Ascending aorta (tissue), 2 donors: Measurements from ENCODE around the gene BPIFA1. TPM values are rescaled to one million over a fixed set of nuclear protein-coding genes. Genes with fewer than 3 reads are reported as not detected.

Source experiments
- DNase-seq, 2 donors: peaks; one replicate each; pipeline ENCODE4 v3.0.0-alpha.2; 2019; ENCODE audit warnings: low spot score in 2 of 2
- H3K27ac ChIP-seq, 2 donors: fragments of 200-600 bp; sonication (generic); one replicate each; pipeline ENCODE4 v1.5.1; 2016 to 2017; ENCODE audit warnings: mild to moderate bottlenecking in 1 of 2
- H3K27me3 ChIP-seq: fragments of 200-600 bp; sonication (generic); one replicate; pipeline ENCODE4 v1.5.1; 2017
- H3K36me3 ChIP-seq, 2 donors: fragments of 200-600 bp; sonication (generic); one replicate each; pipeline ENCODE4 v1.5.1; 2016
- H3K4me1 ChIP-seq, 2 donors: fragments of 200-600 bp; sonication (generic); one replicate each; pipeline ENCODE4 v1.5.1; 2016 to 2017; ENCODE audit warnings: mild to moderate bottlenecking in 1 of 2
- H3K4me3 ChIP-seq, 2 donors: fragments of 200-600 bp; sonication (generic); one replicate each; pipeline ENCODE4 v1.5.1; 2016 to 2017; ENCODE audit warnings: mild to moderate bottlenecking in 1 of 2
- H3K9me3 ChIP-seq, 2 donors: fragments of 200-600 bp; sonication (generic); one replicate each; pipeline ENCODE4 v1.5.1; 2016
- CTCF ChIP-seq, 3 experiments: fragments of 200-600 bp in 2 of 3; fragments of 450-650 bp in 1 of 3; sonication (generic) in 2 of 3; IDR thresholded peaks; one replicate each; pipeline ENCODE4 v1.5.1; 2016 to 2019; ENCODE audit warnings: antibody characterized with exemption in 3 of 3, mild to moderate bottlenecking in 1 of 3, moderate library complexity in 1 of 3
- intact Hi-C: fragments of 100-400 bp; cut with DNase I; formaldehyde crosslinking; loops from one replicate; pipeline ENCODE4 v1.15.1; 2023
- total RNA-seq: library from RNA; depleted of rRNA; stranded (reverse); fragments of >200 nt; gene quantifications from one replicate; pipeline ENCODE4 v1.1.0, GENCODE V29; 2016

BPIFA1 gene
- total RNA-seq, 1 donor from 2014 or later, result not detected

DNA sequence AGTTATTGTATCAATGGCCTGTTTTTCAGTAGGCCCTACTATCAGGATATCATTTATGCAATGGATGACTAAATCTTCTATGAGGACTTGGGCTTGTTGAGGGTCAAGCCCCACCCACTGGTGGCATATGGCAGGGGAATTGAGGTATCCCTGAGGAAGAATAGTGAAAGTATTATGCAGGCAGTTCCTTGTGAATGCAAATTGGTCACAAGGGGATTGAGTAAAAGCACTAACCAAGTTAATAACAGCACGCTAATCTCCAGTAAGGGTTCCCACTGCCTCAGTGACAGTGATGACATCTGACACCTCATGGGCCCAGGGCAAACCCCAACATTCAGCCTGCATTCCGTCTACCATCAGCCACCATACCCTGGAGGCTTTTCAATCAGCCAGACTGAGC, 14.9 kb downstream of the BPIFA1 start:
- no peak for TF ChIP-seq CTCF (IDR thresholded peaks at IDR 0.05)
- intact Hi-C loops, result no loop called here
- Histone ChIP-seq H3K4me1 (no peaks in the 10 kb centered on the region), H3K4me3 (no peak overlapping the region), H3K36me3 (no peaks in the 10 kb centered on the region), H3K9me3 (no peaks in the 10 kb centered on the region), H3K27me3 (no peaks in the 10 kb centered on the region), H3K27ac (no peak overlapping the region)
- no peak for DNase-seq

DNA sequence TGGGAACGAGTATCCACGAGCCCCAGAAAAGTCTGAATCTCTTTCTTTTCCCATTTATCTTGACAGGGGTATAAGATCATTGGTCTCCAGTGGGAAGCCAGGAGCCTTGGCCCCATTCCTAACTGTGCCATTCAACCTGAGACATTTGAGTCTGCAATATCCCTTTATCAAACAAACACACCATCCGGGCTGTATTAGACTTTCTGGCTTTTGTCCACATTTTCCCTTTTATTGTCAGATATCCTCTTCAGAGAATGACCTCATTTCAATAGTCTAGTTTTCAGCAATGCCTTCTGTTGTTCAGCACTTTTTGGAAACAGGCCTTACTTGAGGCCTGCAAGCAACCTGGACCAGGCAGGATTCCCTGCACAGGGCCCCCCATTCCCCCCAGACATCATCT, 15.7 kb downstream of the BPIFA1 start:
- Histone ChIP-seq H3K27me3 (no peaks in the 10 kb centered on the region), H3K36me3 (no peaks in the 10 kb centered on the region), H3K4me3 (no peak overlapping the region), H3K4me1 (no peaks in the 10 kb centered on the region), H3K9me3 (no peaks in the 10 kb centered on the region), H3K27ac (no peak overlapping the region)
- no peak for TF ChIP-seq CTCF (IDR thresholded peaks at IDR 0.05)
- intact Hi-C loops, result no loop called here
- DNase-seq, result no peak

DNA sequence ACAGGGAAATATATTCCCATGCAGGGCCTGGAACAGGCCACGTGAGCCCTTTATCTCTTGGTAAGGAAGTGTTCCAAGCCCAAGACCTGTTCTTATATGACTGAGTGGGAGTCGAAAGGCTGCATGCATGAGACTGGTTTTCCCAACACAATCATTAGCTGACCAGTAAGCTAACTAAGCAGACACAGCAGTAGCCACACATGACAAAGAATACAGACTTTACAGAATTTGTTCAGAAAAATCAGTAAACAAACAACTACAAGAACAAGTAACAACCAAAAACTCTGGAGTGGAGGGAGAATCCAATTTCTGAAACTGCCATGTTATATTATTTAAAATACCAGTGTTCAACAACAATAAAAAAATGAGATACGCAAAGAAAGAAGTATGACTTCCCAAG, 16.7 kb downstream of the BPIFA1 start:
- H3K27ac ChIP-seq, result no peak overlapping the region
- H3K4me1 ChIP-seq, result no peaks in the 10 kb centered on the region
- H3K36me3 ChIP-seq, result no peaks in the 10 kb centered on the region
- no peaks in the 10 kb centered on the region for H3K9me3 ChIP-seq
- no peak overlapping the region for H3K4me3 ChIP-seq
- no peaks in the 10 kb centered on the region for H3K27me3 ChIP-seq
- no peak for TF ChIP-seq CTCF (IDR thresholded peaks at IDR 0.05)
- no peak for DNase-seq
- intact Hi-C loops, result no loop called here

DNA sequence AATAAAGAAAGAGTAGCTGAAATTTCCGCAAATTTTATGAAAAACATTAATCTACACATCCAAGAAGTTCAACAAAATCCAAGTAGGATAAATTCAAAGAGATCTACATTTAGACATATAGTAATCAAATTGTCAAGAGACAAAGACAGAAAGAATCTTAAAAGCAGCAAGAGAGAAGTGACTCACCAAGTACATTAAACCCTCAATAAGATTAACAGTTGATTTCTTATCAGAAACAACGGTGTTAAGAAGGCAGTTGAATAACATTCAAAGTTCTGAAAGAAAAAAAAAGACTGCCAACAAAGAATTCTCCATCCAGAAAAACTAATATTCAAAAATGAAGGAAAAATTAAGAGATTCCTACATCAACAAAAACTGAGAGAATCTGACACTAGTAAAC, 19.2 kb downstream of the BPIFA1 start:
- no peaks in the 10 kb centered on the region for H3K4me1 ChIP-seq
- H3K27ac ChIP-seq, result no peak overlapping the region
- H3K4me3 ChIP-seq, result no peak overlapping the region
- no peak for DNase-seq
- H3K9me3 ChIP-seq, result no peaks in the 10 kb centered on the region
- TF ChIP-seq CTCF (IDR thresholded peaks at IDR 0.05), result no peak
- no peaks in the 10 kb centered on the region for H3K36me3 ChIP-seq
- intact Hi-C loops, result no loop called here
- no peaks in the 10 kb centered on the region for H3K27me3 ChIP-seq

DNA sequence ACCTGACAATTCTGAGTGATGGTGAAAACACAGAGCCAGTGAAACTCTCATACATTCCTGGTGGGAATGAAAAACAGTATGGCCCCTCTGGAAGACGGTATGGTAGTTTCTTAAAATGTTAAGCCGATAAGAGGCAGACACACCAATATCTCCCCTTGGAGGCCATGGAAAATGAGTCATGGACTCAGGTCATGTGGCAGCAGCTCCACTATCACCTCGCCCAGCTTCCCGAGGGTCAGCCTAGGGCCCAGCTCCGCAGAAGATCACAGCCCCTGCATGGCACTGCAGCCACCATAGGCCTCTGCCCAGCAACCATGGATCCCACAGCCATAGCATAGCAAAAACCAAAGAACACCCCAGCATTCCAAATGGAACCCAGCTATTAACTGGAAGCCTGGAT, 21.4 kb downstream of the BPIFA1 start:
- H3K27ac ChIP-seq, result no peak overlapping the region
- H3K4me1 ChIP-seq, result no peaks in the 10 kb centered on the region
- no peak for DNase-seq

More for the DNA sequence above, 21.4 kb downstream of the BPIFA1 start:
- no peaks in the 10 kb centered on the region for H3K9me3 ChIP-seq
- intact Hi-C loops, result no loop called here
- no peaks in the 10 kb centered on the region for H3K27me3 ChIP-seq
- no peak for TF ChIP-seq CTCF (IDR thresholded peaks at IDR 0.05)
- H3K36me3 ChIP-seq, result no peaks in the 10 kb centered on the region
- H3K4me3 ChIP-seq, result no peak overlapping the region
